ENCODE data around the gene VWA3B.

The VWA3B gene

DNA sequence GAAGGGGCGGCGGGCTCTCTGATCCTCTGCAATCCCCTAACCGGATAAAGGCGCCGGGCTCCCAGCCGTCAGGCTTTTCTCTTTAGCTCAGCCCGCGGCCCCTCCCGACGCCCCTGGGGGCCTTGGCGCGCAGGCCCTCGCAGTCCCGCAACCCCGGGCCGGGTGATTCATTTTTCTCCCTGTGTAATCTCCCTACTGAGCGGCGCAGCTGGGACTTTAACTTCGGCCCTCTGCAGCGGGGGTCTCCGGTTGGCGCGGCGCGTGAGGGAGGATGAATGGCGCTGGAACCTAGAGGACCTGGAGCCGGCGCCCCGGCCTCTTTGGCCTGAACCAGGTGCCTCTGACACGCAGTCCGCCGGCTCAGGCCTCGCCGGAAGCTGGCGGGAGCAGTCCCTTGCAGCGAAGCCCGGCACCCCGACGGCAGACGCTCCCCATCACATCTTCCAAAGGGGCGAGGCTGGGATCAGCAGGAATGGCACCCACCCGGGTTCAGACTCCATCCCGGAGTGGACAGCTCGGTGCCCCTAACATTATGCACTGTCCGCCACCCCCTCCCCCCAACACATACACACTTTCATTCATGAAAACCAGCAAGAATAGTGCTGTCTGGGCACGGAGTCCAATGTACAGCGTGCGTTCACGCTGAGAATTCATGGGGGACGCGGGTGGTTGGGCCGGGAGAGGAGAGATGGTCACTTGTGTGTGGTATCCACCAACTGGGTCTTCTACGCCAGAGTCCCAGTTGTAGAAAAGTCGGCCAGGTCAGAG is 260.5 kb downstream of the VWA3B start:
- TF ChIP-seq, protein P1, sequence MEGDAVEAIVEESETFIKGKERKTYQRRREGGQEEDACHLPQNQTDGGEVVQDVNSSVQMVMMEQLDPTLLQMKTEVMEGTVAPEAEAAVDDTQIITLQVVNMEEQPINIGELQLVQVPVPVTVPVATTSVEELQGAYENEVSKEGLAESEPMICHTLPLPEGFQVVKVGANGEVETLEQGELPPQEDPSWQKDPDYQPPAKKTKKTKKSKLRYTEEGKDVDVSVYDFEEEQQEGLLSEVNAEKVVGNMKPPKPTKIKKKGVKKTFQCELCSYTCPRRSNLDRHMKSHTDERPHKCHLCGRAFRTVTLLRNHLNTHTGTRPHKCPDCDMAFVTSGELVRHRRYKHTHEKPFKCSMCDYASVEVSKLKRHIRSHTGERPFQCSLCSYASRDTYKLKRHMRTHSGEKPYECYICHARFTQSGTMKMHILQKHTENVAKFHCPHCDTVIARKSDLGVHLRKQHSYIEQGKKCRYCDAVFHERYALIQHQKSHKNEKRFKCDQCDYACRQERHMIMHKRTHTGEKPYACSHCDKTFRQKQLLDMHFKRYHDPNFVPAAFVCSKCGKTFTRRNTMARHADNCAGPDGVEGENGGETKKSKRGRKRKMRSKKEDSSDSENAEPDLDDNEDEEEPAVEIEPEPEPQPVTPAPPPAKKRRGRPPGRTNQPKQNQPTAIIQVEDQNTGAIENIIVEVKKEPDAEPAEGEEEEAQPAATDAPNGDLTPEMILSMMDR (IDR thresholded peaks at IDR 0.05; ENCODE audit: low read depth, low read length), result no peak
- H3K4me3 ChIP-seq (ENCODE audit: low read depth, low read length), result no peak overlapping the region

DNA sequence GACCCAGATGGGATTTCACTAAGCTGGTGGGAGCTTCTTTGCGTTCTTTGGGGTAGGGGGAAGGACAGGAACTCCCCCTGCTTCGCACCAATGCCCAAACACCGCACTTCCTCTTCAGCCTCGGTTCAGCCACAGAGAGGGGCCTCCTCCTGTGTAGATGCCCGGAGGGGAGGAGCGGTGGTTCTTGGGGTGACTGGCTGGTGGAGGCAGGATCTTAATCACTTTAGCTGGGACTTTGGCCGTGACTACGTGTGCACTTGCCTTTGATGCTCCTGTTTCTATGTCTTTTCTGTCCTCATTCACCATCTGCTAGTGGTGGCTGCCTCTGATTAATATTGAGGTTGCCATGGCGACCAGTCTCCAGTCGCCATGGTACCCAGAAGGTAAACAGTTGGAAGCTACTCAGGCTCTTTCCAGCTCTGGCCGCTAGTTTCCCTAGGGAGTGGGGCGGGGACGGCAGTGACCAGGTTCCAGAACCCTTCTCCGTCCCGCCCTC is 261.1 kb downstream of the VWA3B start:
- H3K4me3 ChIP-seq (ENCODE audit: low read depth, low read length), result no peak overlapping the region
- TF ChIP-seq, protein P1 (IDR thresholded peaks at IDR 0.05; ENCODE audit: low read depth, low read length), result no peak

DNA sequence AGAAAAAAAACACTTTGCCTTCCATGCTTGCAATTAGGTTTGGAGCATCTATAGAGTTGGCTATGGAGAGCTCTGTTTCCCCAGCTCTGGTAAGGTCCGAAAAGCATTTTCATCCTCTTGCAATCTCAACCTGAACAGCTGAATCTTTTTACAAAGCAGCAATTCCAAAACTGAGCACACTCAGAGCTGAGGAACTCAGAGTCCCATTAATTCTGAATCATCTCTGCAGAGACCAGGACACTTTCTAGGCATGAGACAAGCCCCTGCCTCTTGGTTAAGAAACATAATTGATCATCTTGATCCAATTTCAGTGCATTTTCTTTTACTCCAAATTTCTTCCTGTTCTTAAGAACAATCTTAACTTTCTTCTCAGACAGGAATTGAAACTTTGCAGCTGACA is 263.4 kb downstream of the VWA3B start:
- H3K4me3 ChIP-seq (ENCODE audit: low read depth, low read length), result no peak overlapping the region
- TF ChIP-seq, protein P1 (IDR thresholded peaks at IDR 0.05; ENCODE audit: low read depth, low read length), result no peak

DNA sequence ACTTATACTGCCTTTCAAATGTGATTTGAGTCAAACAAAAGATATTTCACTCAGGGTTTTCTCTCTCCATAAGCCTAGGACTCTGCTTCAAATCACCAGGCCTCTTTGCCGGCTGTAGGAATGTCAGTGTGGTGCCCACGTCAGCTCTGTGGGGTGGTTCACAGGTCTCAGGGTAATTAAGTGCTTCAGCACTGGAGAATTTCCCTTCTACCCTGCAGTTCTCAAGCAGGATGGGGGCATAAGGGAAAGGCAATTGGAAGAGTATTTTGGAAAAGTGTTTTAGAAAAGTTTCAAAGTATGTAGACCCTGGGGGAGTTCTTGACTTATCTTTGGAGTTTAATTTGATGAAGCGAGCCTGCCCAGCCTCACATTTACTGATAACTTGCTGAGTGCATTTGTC is 268.9 kb downstream of the VWA3B start:
- TF ChIP-seq, protein P1 (IDR thresholded peaks at IDR 0.05; ENCODE audit: low read depth, low read length), result no peak
- no peak overlapping the region for H3K4me3 ChIP-seq (ENCODE audit: low read depth, low read length)

DNA sequence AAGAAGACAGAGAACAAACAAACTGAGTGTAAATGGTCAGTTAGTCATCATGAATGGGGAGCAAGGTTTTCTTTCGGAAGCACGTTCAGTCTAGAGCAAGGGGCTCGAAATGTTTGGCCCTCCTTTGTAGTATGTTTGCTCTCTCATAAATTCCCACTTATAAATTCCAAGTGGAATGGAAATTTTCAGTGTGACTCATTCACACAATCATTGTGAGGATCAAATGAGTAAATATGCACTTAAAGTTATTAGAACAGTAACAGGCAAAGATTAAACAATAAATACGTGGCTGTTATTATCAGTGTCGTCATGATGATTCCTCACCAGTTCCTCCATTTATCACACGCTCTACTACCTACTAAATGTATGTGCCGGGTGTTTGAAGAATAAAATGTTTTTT is 269.8 kb downstream of the VWA3B start:
- H3K4me3 ChIP-seq (ENCODE audit: low read depth, low read length), result no peak overlapping the region
- TF ChIP-seq, protein P1 (IDR thresholded peaks at IDR 0.05; ENCODE audit: low read depth, low read length), result no peak

DNA sequence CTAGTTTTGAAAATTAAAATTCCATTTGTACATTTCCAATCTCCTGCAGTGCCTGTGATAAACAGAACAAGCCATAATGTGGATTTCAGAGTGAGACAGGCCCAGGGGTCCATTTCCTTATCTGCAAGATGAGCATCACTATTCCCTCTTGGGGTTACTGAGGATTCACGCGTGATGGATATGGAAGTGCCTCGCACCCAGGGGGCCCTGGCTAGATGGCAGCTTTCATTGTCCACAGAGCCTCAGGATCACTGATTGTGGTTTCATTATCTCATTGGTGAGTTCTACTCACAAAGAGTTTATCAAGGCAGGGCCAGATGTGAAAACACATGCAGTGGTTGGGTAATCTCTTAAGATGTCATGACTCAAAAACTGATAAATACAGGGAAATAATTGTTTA is 270.9 kb downstream of the VWA3B start:
- TF ChIP-seq, protein P1 (IDR thresholded peaks at IDR 0.05; ENCODE audit: low read depth, low read length), result no peak
- H3K4me3 ChIP-seq (ENCODE audit: low read depth, low read length), result no peak overlapping the region

DNA sequence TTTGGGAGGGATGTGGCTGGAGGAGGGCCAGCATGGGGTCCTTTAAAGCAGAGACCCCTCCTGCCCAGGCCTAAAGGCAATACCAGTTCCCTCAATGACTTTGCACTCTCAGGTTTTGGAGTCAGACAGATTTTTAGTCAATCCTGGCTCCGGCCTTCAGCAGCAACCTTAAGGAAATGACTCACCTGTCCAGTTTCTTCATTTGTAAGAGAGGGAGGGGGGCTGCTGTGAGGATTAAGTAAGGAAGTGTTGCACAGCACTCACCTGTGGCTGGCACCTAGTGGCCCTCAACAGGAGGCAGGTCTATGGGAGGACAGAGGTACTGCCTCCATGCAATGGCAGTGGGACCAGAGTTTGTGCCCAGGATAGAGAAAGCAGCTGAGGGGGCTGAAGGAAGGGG is 273.0 kb downstream of the VWA3B start:
- TF ChIP-seq, protein P1 (IDR thresholded peaks at IDR 0.05; ENCODE audit: low read depth, low read length), result no peak
- no peak overlapping the region for H3K4me3 ChIP-seq (ENCODE audit: low read depth, low read length)
